K562 (cell line): ENCODE results near the gene GFRA4. TPM values are rescaled to one million over a fixed set of nuclear protein-coding genes. Genes with fewer than 3 reads are reported as not detected.

Experiments
- ATAC-seq: fragments of 200-7000 bp; cut with Tn5 transposase; 3 replicates; pipeline ENCODE4 v1.9.1; 2020; ENCODE audit warnings: moderate library complexity
- BruUV-seq: library from RNA; stranded (reverse); fragments of 400-500 nt; replicated peaks from 2 replicates; lab custom pipeline; 2021; lab: Mats Ljungman, UMichigan
- CTCF ChIA-PET: fragments of 300-600 bp; formaldehyde crosslinking; extraction: SDS; loops from one replicate; lab custom pipeline; 2021; ENCODE audit warnings: low intra/inter-chr PET ratio; lab: Yijun Ruan, JAX
- POLR2A ChIA-PET: fragments of 300-600, 350-650 bp; sonication (Branson Sonifier 250); formaldehyde crosslinking; extraction: SDS; loops from one replicate; lab custom pipeline; 2021; ENCODE audit warnings: antibody characterized with exemption, inconsistent platforms; lab: Yijun Ruan, JAX
- DNase-seq, 4 experiments: peaks; one replicate each; pipeline versions ENCODE4 v3.0.0 to v3.0.0-alpha.2; 2011 to 2018; ENCODE audit warnings: low spot score in 3 of 4, mixed read lengths in 3 of 4; ENCODE audit errors: extremely low read depth in 1 of 4
- FAIRE-seq: peaks from 2 replicates; lab custom pipeline; 2011; peaks lifted over from hg19 to GRCh38; lab: Jason Lieb, UNC
- H2AFZ ChIP-seq: 2 replicates; pipeline ENCODE4 v1.6.0; 2011; ENCODE audit warnings: low read depth, low read length, control low read depth, inconsistent platforms
- H3K27ac ChIP-seq: fragments of 200-600 bp; 3 replicates; pipeline ENCODE4 v1.8.0; 2011; ENCODE audit warnings: low read depth, mild to moderate bottlenecking, control low read depth, inconsistent platforms, low read length, moderate library complexity, mixed read lengths; ENCODE audit errors: extremely low read depth
- H3K27me3 ChIP-seq, 2 experiments: fragments of 300-600 bp in 1 of 2; 2 replicates in 1 of 2; 3 replicates in 1 of 2; pipeline versions ENCODE4 v1.6.0 to v1.8.0; 2011; ENCODE audit warnings: inconsistent platforms in 2 of 2, low read length in 2 of 2, mild to moderate bottlenecking in 1 of 2, mixed read lengths in 1 of 2, moderate library complexity in 1 of 2; ENCODE audit not compliant: control insufficient read depth in 2 of 2, insufficient read depth in 2 of 2
- H3K36me3 ChIP-seq: fragments of 300-600 bp; 3 replicates; pipeline ENCODE4 v1.8.0; 2011; ENCODE audit warnings: mild to moderate bottlenecking, low read length, inconsistent platforms; ENCODE audit not compliant: control insufficient read depth, insufficient read depth
- H3K4me1 ChIP-seq, 2 experiments: fragments of 200-600 bp in 1 of 2; replicated peaks in 1 of 2; 2 replicates in 1 of 2; 3 replicates in 1 of 2; pipeline versions ENCODE4 v1.5.1 to v1.8.0; 2011; ENCODE audit warnings: inconsistent platforms in 2 of 2, low read length in 2 of 2, mild to moderate bottlenecking in 1 of 2, mixed read lengths in 1 of 2, moderate library complexity in 1 of 2; ENCODE audit not compliant: control insufficient read depth in 2 of 2, insufficient read depth in 2 of 2
- H3K4me2 ChIP-seq: 2 replicates; pipeline ENCODE4 v1.6.1; 2011; ENCODE audit warnings: low read length, control low read depth, inconsistent platforms, mixed read lengths; ENCODE audit not compliant: insufficient read depth
- H3K4me3 ChIP-seq: fragments of 200-600 bp; sonication (generic), shearing (Covaris generic); 2 replicates; pipeline ENCODE4 v1.5.1; 2016; ENCODE audit warnings: control low read depth, inconsistent platforms
- H3K79me2 ChIP-seq: fragments of 200-600 bp; 3 replicates; pipeline ENCODE4 v1.8.0; 2011; ENCODE audit warnings: low read length, inconsistent platforms; ENCODE audit not compliant: control insufficient read depth, insufficient read depth
- H3K9ac ChIP-seq, 2 experiments: 2 replicates each; pipeline versions ENCODE4 v1.6.0 to v1.6.1; 2011; ENCODE audit warnings: low read depth in 2 of 2, low read length in 2 of 2, control low read depth in 1 of 2, inconsistent platforms in 1 of 2, mild to moderate bottlenecking in 1 of 2, mixed read lengths in 1 of 2; ENCODE audit not compliant: insufficient read depth in 1 of 2
- H3K9me1 ChIP-seq: one replicate; pipeline ENCODE4 v1.6.0; 2011; ENCODE audit warnings: inconsistent platforms, mild to moderate bottlenecking, low read length, moderate library complexity; ENCODE audit not compliant: control insufficient read depth, insufficient read depth
- H3K9me3 ChIP-seq: replicated peaks from 2 replicates; pipeline ENCODE4 v1.5.1; 2011; ENCODE audit warnings: low read depth, low read length, inconsistent platforms; ENCODE audit not compliant: control insufficient read depth, insufficient read depth
- H4K20me1 ChIP-seq: replicated peaks from 2 replicates; pipeline ENCODE4 v1.6.1; 2011; ENCODE audit warnings: low read length, inconsistent platforms, mixed read lengths; ENCODE audit not compliant: control insufficient read depth, insufficient read depth
- CBFB ChIP-seq: sonication (generic); formaldehyde crosslinking; IDR thresholded peaks from 2 replicates; pipeline ENCODE4 v1.4.0; 2020; ENCODE audit warnings: mild to moderate bottlenecking, missing genetic modification reagents
- HNRNPUL1 ChIP-seq: fragments of 200-400 bp; formaldehyde crosslinking; IDR thresholded peaks from 2 replicates; pipeline ENCODE4 v1.6.1; 2017; ENCODE audit warnings: low read length
- KAT8 ChIP-seq: fragments of 450-650 bp; IDR thresholded peaks from 2 replicates; pipeline ENCODE4 v1.6.1; 2016; ENCODE audit warnings: low read depth, mild to moderate bottlenecking
- RBM25 ChIP-seq: fragments of 200-400 bp; formaldehyde crosslinking; IDR thresholded peaks from 2 replicates; pipeline ENCODE4 v1.6.1; 2018; ENCODE audit warnings: low read length, low read depth, moderate library complexity; ENCODE audit not compliant: severe bottlenecking
- SOX6 ChIP-seq: fragments of 450-650 bp; IDR thresholded peaks from 2 replicates; pipeline ENCODE4 v1.6.1; 2014; ENCODE audit warnings: mild to moderate bottlenecking
- TOE1 ChIP-seq, 2 experiments: fragments of 450-650 bp in 1 of 2; sonication (generic) in 1 of 2; formaldehyde crosslinking in 1 of 2; IDR thresholded peaks; 2 replicates each; pipeline versions ENCODE4 v1.7.1 to v1.8.0; 2016 to 2022; ENCODE audit warnings: borderline replicate concordance in 2 of 2, mild to moderate bottlenecking in 2 of 2, antibody characterized with exemption in 1 of 2, inconsistent platforms in 1 of 2, low read depth in 1 of 2, missing genetic modification reagents in 1 of 2, moderate library complexity in 1 of 2
- TRIM24 ChIP-seq, 2 experiments: fragments of 450-650 bp; IDR thresholded peaks; 2 replicates each; pipeline ENCODE4 v1.6.1; 2016
- XRCC3 ChIP-seq: fragments of 450-650 bp; IDR thresholded peaks from 2 replicates; pipeline ENCODE4 v1.6.1; 2017; ENCODE audit warnings: mild to moderate bottlenecking, moderate library complexity
- ZBTB7A ChIP-seq: IDR thresholded peaks from 2 replicates; pipeline ENCODE4 v1.6.1; 2011; ENCODE audit warnings: low read depth, mild to moderate bottlenecking, low read length, moderate library complexity, borderline replicate concordance; ENCODE audit not compliant: control insufficient read depth
- ZC3H11A ChIP-seq: IDR thresholded peaks from 2 replicates; pipeline ENCODE4 v1.6.1; 2012; ENCODE audit warnings: low read depth, low read length, improper control_type of control experiment
- ZEB2 ChIP-seq: fragments of 450-650 bp; IDR thresholded peaks from 2 replicates; pipeline ENCODE4 v1.6.1; 2016
- WGBS: fragments of 100-300 bp; shearing (Covaris generic); methylation state at CpG from one replicate; pipeline ENCODE4 v1.1.6; 2016; ENCODE audit warnings: low coverage, mixed read lengths; ENCODE audit not compliant: insufficient coverage; ENCODE audit errors: missing lambda C conversion rate; 5-methylcytosine and 5-hydroxymethylcytosine counted together
- in situ Hi-C: fragments of 300-500 bp; cut with MboI; formaldehyde crosslinking; loops from 4 replicates; pipeline ENCODE4 v1.15.0; 2018; ENCODE audit warnings: inconsistent platforms, mixed read lengths
- intact Hi-C: fragments of 100-400 bp; cut with micrococcal nuclease; formaldehyde crosslinking; loops from 2 replicates; pipeline ENCODE4 v1.14.2; 2022
- polyA plus RNA-seq, 8 experiments: library from polyadenylated mRNA; depleted of rRNA in 4 of 8; stranded (reverse) in 5 of 8; unstranded in 3 of 8; fragments of >200 nt; fragmentation: Nextera tagmentation in 2 of 8; fragmentation: Illumina TruSeq in 1 of 8; extraction: Ambion mirVana in 2 of 8; extraction: Trizol in 1 of 8; gene quantifications; 2 replicates each; pipeline versions ENCODE4 v1.2.1 to v1.2.3, GENCODE V29; 2011 to 2014; ENCODE audit warnings: inconsistent platforms in 1 of 8, missing spikeins in 1 of 8
- total RNA-seq, 7 experiments: library from RNA; depleted of rRNA in 6 of 7; stranded (reverse); fragments of >200 nt in 6 of 7; fragmentation: Illumina TruSeq in 2 of 7; extraction: Trizol in 2 of 7; gene quantifications; 2 replicates each; pipeline versions ENCODE4 v1.2.1 to v1.2.3, GENCODE V29; 2011 to 2021; ENCODE audit warnings: low replicate concordance in 1 of 7
- TF ChIP-seq, protein P1 (sequence below): fragments of 450-650 bp; IDR thresholded peaks from 2 replicates; pipeline ENCODE4 v1.7.1; 2018; ENCODE audit warnings: mild to moderate bottlenecking, low read depth; ENCODE audit not compliant: partially characterized antibody
- TF ChIP-seq, protein P2 (sequence below): fragments of 450-650 bp; IDR thresholded peaks from 2 replicates; pipeline ENCODE4 v1.6.1; 2016; ENCODE audit warnings: low read depth, mild to moderate bottlenecking, moderate library complexity

GFRA4 gene
- total and polyA plus RNA-seq, 9 of the 15 experiments (the other 6 are each of a cell fraction or from before 2014, with no cell fraction given): not detected

DNA sequence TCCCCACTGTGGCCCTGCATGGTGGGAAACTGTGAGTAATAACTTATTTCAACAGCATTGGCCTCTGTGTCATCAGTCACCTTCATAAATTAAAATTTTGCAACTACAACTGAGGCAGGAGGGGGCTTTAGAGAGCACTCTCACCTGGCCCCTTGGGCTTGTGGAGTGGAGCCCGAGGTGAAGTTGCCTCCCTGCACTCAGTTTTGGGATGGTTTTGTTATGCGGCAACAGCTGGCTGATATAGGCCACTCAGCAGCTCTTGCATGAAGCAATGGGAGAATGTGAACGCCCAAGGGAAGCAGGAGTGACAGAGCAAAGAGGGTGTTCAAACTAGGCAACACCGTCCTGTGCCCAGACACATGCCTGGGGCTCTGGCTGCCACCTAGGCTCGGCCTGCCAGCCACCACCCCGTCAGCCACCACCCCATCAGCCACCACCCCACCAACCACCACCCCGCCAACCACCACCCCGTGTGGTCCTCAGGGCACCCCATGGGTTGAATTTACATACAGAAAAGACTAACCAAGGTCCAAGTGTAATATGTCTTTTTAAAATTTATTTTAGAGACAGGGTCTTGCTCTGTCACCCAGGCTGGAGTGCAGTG is 4.3 kb upstream of the GFRA4 start:
- intact Hi-C loops: no loop called here

More for the DNA sequence above, 4.3 kb upstream of the GFRA4 start:
- no peak for DNase-seq
- H3K36me3 ChIP-seq: no peaks in the 10 kb centered on the region
- no peak overlapping the region for H3K4me2 ChIP-seq
- H2AFZ ChIP-seq: no peak overlapping the region
- peaks cover 2 to 25% of the 10 kb centered on the region in 2 experiments; a peak in 4 of 5 replicates for H3K27me3 ChIP-seq
- H3K4me1 ChIP-seq: peaks cover 0 to 20% of the 10 kb centered on the region in 2 experiments; a peak in 4 of 5 replicates
- H3K79me2 ChIP-seq: no peaks in the 10 kb centered on the region
- TF ChIP-seq SOX6 (no peak), XRCC3 (no peak), TOE1 (IDR thresholded peaks at IDR 0.05; ENCODE audit: borderline replicate concordance) (no peak), TOE1 (CRISPR knock-in tag; IDR thresholded peaks at IDR 0.05; ENCODE audit: borderline replicate concordance, low read depth) (no peak), ZEB2 (no peak), RBM25 (peak; percentile 30), ZC3H11A (no peak), ZBTB7A (no peak), HNRNPUL1 (no peak), CBFB (CRISPR knock-in tag) (no peak), KAT8 (no peak), TRIM24 (IDR thresholded peaks at IDR 0.05) (peak in 1 of 2 experiments; percentile 34; a peak in 2 of 4 replicates)
- TF ChIP-seq, protein P1, sequence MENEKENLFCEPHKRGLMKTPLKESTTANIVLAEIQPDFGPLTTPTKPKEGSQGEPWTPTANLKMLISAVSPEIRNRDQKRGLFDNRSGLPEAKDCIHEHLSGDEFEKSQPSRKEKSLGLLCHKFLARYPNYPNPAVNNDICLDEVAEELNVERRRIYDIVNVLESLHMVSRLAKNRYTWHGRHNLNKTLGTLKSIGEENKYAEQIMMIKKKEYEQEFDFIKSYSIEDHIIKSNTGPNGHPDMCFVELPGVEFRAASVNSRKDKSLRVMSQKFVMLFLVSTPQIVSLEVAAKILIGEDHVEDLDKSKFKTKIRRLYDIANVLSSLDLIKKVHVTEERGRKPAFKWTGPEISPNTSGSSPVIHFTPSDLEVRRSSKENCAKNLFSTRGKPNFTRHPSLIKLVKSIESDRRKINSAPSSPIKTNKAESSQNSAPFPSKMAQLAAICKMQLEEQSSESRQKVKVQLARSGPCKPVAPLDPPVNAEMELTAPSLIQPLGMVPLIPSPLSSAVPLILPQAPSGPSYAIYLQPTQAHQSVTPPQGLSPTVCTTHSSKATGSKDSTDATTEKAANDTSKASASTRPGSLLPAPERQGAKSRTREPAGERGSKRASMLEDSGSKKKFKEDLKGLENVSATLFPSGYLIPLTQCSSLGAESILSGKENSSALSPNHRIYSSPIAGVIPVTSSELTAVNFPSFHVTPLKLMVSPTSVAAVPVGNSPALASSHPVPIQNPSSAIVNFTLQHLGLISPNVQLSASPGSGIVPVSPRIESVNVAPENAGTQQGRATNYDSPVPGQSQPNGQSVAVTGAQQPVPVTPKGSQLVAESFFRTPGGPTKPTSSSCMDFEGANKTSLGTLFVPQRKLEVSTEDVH: no peak
- TF ChIP-seq, protein P2, sequence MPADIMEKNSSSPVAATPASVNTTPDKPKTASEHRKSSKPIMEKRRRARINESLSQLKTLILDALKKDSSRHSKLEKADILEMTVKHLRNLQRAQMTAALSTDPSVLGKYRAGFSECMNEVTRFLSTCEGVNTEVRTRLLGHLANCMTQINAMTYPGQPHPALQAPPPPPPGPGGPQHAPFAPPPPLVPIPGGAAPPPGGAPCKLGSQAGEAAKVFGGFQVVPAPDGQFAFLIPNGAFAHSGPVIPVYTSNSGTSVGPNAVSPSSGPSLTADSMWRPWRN: no peak
- no peak overlapping the region for H3K27ac ChIP-seq
- in situ Hi-C loops: no loop called here
- H3K9me1 ChIP-seq: no peaks in the 10 kb centered on the region
- H4K20me1 ChIP-seq: 0 out of 2 replicates have a peak, but pooled peaks cover 6% of the 10 kb centered on the region
- ChIA-PET POLR2A (no interaction called here), CTCF (interaction anchor here (0.5 kb wide), 1 partner anchor 76 kb away, joined by 3 read pairs; no protein-coding TSS in a partner anchor)
- BruUV-seq: no TSS peak
- H3K4me3 ChIP-seq: no peak overlapping the region
- no peak for ATAC-seq
- no peak overlapping the region for H3K9ac ChIP-seq
- WGBS: 65% methylated on average over 4 of the region's 8 CpGs
- H3K9me3 ChIP-seq: no peaks in the 10 kb centered on the region
- no peak for FAIRE-seq
